ENCODE measurements around the gene SRRM5.
"Not testable (repeated sequence)": the region's sequence is repeated elsewhere in the genome, so short reads cannot be mapped to it uniquely, and the experiment has no call there.

SRRM5 gene

DNA sequence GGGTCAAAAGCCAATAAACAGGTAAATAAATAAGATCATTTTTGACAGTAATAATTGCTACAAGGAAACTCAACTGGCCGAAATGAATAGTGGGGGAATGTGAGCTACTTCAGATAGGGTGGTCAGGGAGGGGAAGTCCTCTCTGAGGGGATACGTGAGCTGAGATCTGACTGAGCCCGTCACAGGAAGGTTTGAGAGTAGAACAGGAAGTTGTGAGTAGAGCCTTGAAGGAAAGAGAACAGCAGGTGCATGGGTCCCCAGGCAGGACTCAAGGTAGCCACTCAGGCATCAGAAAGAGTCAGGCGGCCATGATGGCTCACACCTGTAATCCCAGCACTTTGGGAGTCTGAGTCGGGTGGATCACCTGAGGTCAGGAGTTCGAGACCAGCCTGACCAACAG, 22.2 kb upstream of the SRRM5 start:
- in situ Hi-C loops (cut with MboI; ENCODE audit: low sequenced_read_pairs) = no loop called here

DNA sequence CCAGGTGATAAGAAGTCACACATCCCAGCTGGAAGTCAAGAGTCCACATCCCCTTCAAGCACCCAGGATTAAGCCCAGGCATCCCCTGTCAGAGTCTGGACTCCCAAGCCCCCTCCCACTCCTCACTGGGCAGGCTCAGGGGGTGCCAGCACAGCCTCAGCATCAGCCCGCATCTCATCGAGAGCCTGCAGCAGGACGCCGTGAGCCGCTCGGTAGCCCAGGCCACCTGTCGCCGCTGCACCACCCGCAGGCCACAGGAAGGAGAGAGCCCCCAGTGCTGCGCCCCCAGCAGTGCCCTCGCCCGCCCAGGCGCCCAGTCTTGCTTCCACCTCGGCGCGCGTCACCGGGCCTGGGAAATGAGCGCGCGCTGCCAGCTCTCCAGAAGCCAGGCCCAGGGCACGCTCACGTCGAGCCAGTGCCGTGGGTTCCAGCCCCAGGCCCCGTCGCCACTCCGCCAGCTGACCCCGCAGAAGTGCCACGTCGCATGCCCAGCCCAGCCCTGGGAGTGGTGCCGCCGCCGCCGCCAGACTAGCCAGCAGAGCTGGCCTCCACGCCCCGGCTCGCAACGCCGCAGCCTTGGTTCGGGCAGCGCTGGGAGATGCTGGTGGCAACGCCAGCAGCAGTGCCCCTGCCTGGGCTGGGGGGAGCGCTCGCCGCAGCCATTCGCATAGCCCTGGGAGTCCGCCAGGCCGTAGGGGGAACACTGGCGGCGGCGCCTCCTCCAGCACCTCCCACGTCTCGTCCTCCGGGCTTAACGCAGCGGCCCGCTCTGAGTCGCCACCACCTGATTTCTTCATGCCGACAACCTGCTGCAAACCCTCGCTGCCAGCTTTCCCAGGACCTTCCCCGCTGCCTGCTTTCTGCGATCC, 19.8 kb upstream of the SRRM5 start:
- in situ Hi-C loops (cut with MboI; ENCODE audit: low sequenced_read_pairs) = no loop called here

- in situ Hi-C loops (cut with MboI; ENCODE audit: low sequenced_read_pairs) = no loop called here
These were observed 19.0 kb upstream of the SRRM5 start for GRCh38 chr19:43592800-43593350.

GRCh38 chr19:43594081-43594697, 17.7 kb upstream of the SRRM5 start:
- in situ Hi-C loops (cut with MboI; ENCODE audit: low sequenced_read_pairs) = no loop called here

- in situ Hi-C loops (cut with MboI; ENCODE audit: low sequenced_read_pairs) = no loop called here
These were observed 16.9 kb upstream of the SRRM5 start for GRCh38 chr19:43594710-43595604.

- in situ Hi-C loops (cut with MboI; ENCODE audit: low sequenced_read_pairs) = no loop called here
These were observed 16.3 kb upstream of the SRRM5 start for GRCh38 chr19:43595605-43595998.

DNA sequence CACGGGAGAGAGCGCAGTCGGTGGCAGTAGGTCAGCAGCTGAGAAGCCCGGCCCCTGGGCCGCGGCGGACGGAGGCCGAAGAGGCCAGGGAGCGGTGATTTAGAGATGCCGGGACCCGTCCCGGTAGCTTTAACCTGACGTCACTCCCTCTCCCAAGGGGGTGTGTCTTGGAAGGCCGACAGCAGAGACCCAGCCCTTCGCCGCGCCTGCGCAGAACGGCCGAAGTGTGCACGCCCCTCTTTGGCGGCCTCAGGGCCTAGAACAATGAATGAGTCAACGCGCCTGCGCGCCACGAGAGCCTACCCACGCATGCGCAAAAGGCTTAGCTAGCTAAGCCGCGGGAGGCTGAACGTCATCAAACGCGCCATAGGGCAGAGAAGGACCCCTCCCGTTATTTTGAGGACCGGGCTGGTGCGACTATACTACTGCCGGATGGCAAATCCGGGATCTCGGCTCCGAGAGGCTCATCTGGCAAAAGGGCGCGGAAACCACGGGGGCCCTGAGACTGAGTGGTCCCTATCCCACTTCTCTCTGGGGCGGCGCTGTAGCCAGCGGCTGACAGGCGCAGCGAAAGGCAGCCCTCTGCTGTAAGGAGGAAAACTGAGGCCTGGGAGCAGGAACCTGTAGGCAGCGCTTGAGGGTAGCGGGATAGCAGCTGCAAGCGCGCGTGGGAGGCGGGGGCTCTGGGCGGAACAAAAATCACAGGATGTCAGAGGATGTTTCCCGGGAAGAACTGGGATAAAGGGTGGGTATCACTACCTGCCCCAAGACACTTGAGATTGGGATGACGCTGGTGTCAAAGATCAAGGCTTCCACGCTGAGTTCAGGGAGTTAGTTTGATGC, 15.7 kb upstream of the SRRM5 start, which contains the start of the genes IRGQ and ZNF576:
Gene IRGQ, minus strand, starts transcription at position 136 of the 843 bp plus-strand sequence. CDS start 796 bp downstream, outside the sequence.
Gene ZNF576, plus strand, starts transcription at position 597 of the 843 bp plus-strand sequence. CDS start 514 bp downstream, outside the sequence.
- in situ Hi-C loops (cut with MboI; ENCODE audit: low sequenced_read_pairs) = no loop called here

DNA sequence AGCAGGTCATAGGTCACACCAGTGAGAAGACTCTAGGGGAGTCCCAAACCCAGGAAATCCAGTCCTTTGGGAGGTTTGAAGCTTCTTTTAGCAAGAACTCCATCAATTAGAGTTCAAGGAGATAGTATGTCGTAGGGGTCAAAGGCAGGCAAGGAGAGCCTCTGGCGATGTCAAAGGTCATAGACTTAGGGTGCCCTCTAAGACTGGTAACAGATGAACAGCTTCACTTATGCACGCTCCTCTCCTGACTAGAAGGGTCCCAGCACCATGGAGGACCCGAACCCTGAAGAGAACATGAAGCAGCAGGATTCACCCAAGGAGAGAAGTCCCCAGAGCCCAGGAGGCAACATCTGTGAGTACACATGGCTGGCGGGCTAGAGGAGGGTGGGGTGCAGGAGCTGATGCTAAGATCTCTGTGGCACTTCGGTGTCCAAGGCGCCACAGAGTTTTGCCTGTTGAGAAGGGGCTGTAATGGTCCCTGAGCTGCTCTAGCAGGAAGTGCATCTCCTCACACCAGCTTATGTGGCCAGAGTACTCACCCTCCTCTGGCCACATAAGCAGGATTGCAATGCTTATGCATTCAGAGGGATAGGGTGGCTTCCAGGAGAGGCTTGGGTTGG, 14.9 kb upstream of the SRRM5 start:
- in situ Hi-C loops (cut with MboI; ENCODE audit: low sequenced_read_pairs) = no loop called here

DNA sequence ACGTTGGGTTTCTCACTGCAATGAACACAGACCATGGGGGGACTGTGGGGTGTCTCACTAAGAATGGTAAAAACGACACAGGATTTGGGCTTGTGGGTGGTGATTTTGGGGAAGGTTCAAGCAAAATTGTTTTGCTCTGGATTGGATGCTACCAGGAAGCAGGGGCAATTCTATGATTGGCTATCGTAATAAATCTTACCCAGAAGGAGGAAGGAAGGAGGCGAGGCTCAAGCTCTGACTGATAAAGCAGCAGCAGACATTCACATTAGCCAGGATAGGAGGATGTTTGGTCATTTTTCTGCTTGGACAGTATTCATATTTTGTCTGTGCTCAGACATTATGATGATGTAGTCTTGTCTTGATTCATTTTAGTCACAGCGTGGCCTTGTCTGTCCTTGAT, 14.0 kb upstream of the SRRM5 start:
- in situ Hi-C loops (cut with MboI; ENCODE audit: low sequenced_read_pairs) = no loop called here

DNA sequence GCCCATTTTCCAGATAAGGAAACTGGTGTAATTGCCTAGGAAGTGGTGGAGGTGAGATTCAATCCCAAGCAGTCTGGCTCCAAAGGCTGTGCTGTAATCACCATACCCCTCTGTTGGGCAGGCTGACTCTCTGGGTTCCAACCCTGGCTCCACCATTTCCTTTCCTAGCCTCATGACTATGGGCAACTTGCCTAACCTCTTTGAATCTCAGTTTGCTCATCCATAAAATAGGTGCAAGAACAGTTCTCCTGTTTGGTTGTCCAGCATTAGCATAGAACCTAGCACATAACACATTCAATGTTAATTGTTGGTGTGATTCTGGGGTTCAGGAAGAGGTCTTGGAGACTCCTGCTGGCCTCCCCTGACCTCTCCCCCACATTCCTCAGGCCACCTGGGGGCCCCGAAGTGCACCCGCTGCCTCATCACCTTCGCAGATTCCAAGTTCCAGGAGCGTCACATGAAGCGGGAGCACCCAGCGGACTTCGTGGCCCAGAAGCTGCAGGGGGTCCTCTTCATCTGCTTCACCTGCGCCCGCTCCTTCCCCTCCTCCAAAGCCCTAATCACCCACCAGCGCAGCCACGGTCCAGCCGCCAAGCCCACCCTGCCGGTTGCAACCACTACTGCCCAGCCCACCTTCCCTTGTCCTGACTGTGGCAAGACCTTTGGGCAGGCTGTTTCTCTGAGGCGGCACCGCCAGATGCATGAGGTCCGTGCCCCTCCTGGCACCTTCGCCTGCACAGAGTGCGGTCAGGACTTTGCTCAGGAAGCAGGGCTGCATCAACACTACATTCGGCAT, 13.2 kb upstream of the SRRM5 start:
- in situ Hi-C loops (cut with MboI; ENCODE audit: low sequenced_read_pairs) = no loop called here

DNA sequence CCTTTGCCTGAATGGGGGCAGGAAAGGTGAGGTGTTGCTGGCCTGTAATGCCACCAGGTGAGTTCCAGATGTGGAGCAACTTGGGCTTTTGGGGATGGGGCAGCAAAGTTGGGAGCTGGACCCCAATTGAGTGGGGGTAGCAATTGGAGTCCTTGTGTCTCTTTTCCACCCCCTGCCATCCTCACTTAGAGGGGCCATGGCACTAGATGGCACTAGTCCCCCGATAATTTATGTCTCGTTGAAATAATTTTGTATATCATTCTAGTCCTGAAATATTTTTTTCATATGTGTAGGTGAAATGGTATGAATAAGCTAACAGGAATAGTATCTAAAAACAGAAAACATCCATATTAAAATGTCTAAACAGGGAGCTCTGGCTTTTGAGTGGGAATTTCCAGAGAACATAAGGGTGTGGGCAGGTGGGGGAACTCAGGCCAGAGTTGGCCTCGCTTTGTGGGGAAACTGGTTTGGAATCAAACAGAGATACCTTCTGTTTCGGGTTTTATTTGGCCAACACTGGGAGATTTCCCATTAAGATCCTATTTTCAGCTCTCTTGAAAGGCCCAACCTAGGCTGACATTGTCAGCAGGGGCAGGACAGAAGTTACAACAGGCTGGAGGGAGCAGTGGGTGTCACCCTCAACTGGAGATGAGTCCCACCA, 12.1 kb upstream of the SRRM5 start:
- in situ Hi-C loops (cut with MboI; ENCODE audit: low sequenced_read_pairs) = no loop called here

DNA sequence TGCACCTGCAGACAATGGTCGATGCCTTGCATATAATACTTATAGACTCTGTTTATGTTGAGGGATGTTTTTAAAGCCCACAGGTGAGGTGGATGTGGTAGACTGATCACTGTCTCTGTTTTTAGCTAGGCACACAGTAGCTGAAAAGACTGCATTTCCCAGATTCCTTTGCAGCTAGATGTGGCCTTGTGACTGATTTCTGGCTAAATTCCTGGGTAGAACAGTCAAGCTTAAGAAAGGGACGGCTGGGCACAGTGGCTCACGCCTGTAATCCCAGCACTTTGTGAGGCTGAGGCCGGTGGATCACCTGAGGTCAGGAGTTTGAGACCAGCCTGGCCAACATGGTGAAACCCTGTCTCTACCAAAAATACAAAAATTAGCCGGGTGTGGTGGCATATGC, 11.6 kb upstream of the SRRM5 start:
- in situ Hi-C loops (cut with MboI; ENCODE audit: low sequenced_read_pairs) = not testable (repeated sequence)

GRCh38 chr19:43605875-43606568, 5.9 kb upstream of the SRRM5 start:
- in situ Hi-C loops (cut with MboI; ENCODE audit: low sequenced_read_pairs) = no loop called here

GRCh38 chr19:43606569-43607229, 5.2 kb upstream of the SRRM5 start:
- in situ Hi-C loops (cut with MboI; ENCODE audit: low sequenced_read_pairs) = no loop called here

DNA sequence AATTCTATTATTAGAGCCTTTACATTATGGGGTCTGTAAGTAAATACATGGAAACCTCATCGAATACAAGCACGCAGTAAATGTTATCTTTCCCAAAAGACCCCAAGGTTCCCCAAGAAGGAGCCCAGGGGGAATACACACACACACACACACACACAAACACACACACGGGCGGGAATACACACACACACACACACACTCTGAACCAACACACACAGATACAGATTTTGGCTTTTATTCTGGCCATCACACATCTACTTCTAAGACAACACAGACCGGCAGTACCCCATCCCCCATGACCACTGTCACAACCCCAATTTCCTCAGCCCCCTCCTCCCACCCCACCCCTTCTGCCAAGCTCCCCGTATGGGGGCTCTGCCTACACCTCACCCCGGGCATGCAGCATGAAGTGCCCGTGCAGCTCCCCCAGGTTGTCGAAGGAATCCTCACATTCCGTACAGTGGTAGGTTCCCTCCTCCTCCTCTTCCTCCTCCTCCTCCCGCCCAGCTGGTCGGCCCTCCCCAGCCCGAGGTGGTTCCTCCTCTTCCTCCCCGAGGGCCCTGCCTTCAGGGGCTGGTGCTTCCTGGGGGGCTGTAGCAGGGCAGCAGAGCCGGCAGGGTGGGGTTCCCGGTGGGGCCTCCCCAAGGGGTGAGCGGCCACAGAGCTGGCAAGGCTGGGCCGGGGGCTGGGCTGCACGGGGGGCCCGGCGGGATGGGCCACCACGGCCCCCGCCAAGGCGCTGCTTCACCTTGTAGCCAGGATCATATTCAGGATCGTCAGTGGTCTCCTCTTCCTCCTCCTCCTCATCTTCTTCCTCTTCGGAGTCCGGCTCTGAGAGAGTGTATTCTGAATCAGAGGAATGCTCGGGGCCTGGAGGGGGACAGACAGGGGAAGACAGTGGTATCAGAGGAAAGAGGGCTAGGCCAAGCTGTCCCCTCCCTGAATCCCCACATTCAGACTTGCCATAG, 4.4 kb upstream of the SRRM5 start:
- in situ Hi-C loops (cut with MboI; ENCODE audit: low sequenced_read_pairs) = no loop called here

GRCh38 chr19:43609872-43610271, 2.0 kb upstream of the SRRM5 start:
- in situ Hi-C loops (cut with MboI; ENCODE audit: low sequenced_read_pairs) = no loop called here
